ENCODE data around the gene VPS41.

VPS41 gene

DNA sequence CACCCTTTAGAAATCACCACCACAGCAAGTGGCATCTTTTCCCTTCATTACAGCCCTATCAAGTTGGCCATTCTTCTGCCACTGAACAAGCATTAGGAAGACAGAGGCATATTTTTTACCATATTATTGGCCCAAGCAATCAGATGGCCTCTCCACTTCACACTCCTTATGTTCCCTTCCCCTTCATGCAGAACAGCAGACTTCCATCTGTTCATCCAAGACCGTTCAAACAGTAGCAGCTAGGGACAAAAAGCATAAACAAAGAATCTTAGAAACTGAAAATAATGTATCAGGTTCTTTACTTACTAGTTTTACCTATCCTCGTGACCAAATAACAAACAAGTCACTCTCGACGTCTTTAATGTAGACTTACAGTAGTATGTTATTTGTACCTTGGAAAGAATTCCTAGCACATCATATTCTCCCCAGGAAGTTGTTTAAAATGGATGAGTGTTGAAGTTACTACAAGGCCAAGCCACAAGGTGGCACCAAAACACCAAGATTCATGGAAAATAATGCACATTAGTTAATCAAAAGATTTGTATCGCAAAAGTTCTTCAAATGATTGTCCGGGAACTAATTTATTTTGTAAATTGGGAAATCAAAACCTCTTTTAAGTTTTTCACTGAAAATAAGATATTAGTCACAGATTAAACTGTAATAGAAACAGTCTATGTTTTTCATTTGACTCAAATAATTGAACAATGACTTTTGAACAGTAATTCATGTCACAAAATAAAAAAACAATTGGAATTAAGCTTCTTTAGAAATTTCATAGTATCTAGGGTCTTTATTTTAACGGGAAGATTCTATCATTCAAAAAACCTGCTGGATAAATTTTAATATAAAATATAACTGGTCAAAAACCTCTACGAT is 112.1 kb downstream of the VPS41 start:
- no peaks in the 10 kb centered on the region for H3K4me1 Mint-ChIP-seq (ENCODE audit: low read depth)
- no peak for DNase-seq (ENCODE audit: low spot score)
- no peaks in the 10 kb centered on the region for H3K9me3 Mint-ChIP-seq
- H3K4me3 Mint-ChIP-seq, result no peak overlapping the region
- no peaks in the 10 kb centered on the region for H3K36me3 Mint-ChIP-seq (ENCODE audit: low read depth)
- H3K27ac Mint-ChIP-seq, result no peak overlapping the region
- no peaks in the 10 kb centered on the region for H3K27me3 Mint-ChIP-seq (ENCODE audit: low read depth)

GRCh38 chr7:38795593-38795992 is 113.4 kb downstream of the VPS41 start:
- Mint-ChIP-seq H3K4me3 (no peak overlapping the region), H3K4me1 (ENCODE audit: low read depth) (no peaks in the 10 kb centered on the region), H3K27me3 (ENCODE audit: low read depth) (no peaks in the 10 kb centered on the region), H3K27ac (no peak overlapping the region), H3K36me3 (ENCODE audit: low read depth) (no peaks in the 10 kb centered on the region), H3K9me3 (no peaks in the 10 kb centered on the region)
- no peak for DNase-seq (ENCODE audit: low spot score)

GRCh38 chr7:38781991-38782390 is 127.0 kb downstream of the VPS41 start:
- H3K4me3 Mint-ChIP-seq, result no peak overlapping the region
- no peak for DNase-seq (ENCODE audit: low spot score)
- no peaks in the 10 kb centered on the region for H3K9me3 Mint-ChIP-seq
- H3K27me3 Mint-ChIP-seq (ENCODE audit: low read depth), result no peaks in the 10 kb centered on the region
- H3K4me1 Mint-ChIP-seq (ENCODE audit: low read depth), result no peaks in the 10 kb centered on the region
- peaks cover 4% of the 10 kb centered on the region for H3K36me3 Mint-ChIP-seq (ENCODE audit: low read depth)
- H3K27ac Mint-ChIP-seq, result no peak overlapping the region

- H3K4me1 Mint-ChIP-seq (ENCODE audit: low read depth), result no peaks in the 10 kb centered on the region
- H3K27ac Mint-ChIP-seq, result no peak overlapping the region
- no peak for DNase-seq (ENCODE audit: low spot score)
- no peaks in the 10 kb centered on the region for H3K9me3 Mint-ChIP-seq
- H3K4me3 Mint-ChIP-seq, result no peak overlapping the region
- H3K27me3 Mint-ChIP-seq (ENCODE audit: low read depth), result no peaks in the 10 kb centered on the region
- H3K36me3 Mint-ChIP-seq (ENCODE audit: low read depth), result peaks cover under 1% of the 10 kb centered on the region
Measured at GRCh38 chr7:38777609-38778008, 131.4 kb downstream of the VPS41 start.

GRCh38 chr7:38775506-38776175 is 133.3 kb downstream of the VPS41 start:
- Mint-ChIP-seq H3K27ac (no peak overlapping the region), H3K9me3 (no peaks in the 10 kb centered on the region), H3K36me3 (ENCODE audit: low read depth) (peaks cover 8% of the 10 kb centered on the region), H3K27me3 (ENCODE audit: low read depth) (no peaks in the 10 kb centered on the region), H3K4me3 (no peak overlapping the region), H3K4me1 (ENCODE audit: low read depth) (no peaks in the 10 kb centered on the region)
- DNase-seq (ENCODE audit: low spot score), result no peak

DNA sequence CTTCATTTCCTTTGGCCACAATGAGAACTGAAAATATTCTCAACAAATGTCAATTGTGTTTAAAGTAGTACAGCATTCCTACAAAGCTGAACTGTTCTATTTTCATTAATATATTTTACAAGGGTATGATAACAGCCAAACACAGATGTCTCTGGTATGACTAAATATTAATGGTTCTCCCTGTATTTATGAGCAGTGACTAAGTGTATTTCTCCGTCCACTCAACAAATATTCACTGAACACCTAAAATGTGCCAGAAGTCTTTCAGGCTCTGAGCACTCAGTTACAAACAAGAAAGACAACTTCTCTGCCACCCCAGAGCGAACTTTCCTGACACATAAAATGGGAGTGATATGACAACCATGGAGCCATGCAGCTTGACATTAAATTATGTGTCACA is 135.6 kb downstream of the VPS41 start:
- Mint-ChIP-seq H3K27me3 (ENCODE audit: low read depth) (no peaks in the 10 kb centered on the region), H3K36me3 (ENCODE audit: low read depth) (peaks cover 11% of the 10 kb centered on the region), H3K9me3 (no peaks in the 10 kb centered on the region), H3K27ac (no peak overlapping the region), H3K4me1 (ENCODE audit: low read depth) (no peaks in the 10 kb centered on the region), H3K4me3 (no peak overlapping the region)
- DNase-seq (ENCODE audit: low spot score), result no peak

DNA sequence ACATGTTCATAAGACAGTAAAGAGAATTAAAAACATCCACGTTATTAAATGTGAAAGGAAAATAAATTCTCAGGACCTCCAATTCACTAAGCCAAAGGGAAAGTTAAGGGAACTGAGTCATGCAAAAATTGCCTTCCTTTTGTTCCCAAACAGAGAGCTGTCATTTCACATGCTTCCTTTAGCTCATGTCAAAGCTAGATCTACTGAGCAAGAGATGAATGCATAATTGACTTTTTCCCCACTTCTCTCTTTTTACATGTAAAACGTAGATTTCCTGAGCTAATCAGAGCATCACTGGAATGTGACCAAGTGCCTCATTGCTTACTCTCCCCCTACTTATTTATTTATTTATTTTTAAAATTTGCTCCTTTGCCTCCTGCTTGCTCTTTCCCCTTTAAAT is 148.8 kb downstream of the VPS41 start:
- DNase-seq (ENCODE audit: low spot score), result no peak
- no peaks in the 10 kb centered on the region for H3K27me3 Mint-ChIP-seq (ENCODE audit: low read depth)
- no peaks in the 10 kb centered on the region for H3K9me3 Mint-ChIP-seq
- H3K4me3 Mint-ChIP-seq, result no peak overlapping the region
- no peaks in the 10 kb centered on the region for H3K4me1 Mint-ChIP-seq (ENCODE audit: low read depth)
- H3K27ac Mint-ChIP-seq, result no peak overlapping the region
- peaks cover 15% of the 10 kb centered on the region for H3K36me3 Mint-ChIP-seq (ENCODE audit: low read depth)

- H3K27me3 Mint-ChIP-seq (ENCODE audit: low read depth), result no peaks in the 10 kb centered on the region
- peaks cover 11% of the 10 kb centered on the region for H3K36me3 Mint-ChIP-seq (ENCODE audit: low read depth)
- no peak overlapping the region for H3K4me3 Mint-ChIP-seq
- no peaks in the 10 kb centered on the region for H3K9me3 Mint-ChIP-seq
- DNase-seq (ENCODE audit: low spot score), result no peak
- H3K4me1 Mint-ChIP-seq (ENCODE audit: low read depth), result no peaks in the 10 kb centered on the region
- no peak overlapping the region for H3K27ac Mint-ChIP-seq
Measured at GRCh38 chr7:38759028-38759427, 150.0 kb downstream of the VPS41 start.

DNA sequence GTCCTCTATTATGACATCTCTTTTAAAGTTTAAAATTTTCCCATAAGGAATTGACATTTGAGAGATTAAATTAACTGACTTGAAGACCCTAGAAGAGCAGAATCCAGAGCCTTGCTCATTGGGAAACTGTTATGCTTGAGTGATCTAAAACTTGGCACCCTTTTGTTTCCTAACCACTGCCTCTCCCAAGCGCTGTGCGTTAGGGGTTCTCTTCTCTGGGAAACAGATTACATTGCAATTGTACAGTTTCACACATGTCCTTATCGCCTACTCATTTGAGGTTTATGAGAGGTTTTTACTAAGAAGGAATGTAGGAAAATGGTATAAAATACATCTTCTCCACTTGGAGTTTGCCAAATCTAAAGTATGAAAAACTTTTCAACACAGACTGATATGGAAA is 151.1 kb downstream of the VPS41 start:
- Mint-ChIP-seq H3K27ac (no peak overlapping the region), H3K27me3 (ENCODE audit: low read depth) (no peaks in the 10 kb centered on the region), H3K4me1 (ENCODE audit: low read depth) (no peaks in the 10 kb centered on the region), H3K9me3 (no peaks in the 10 kb centered on the region), H3K36me3 (ENCODE audit: low read depth) (peaks cover 11% of the 10 kb centered on the region), H3K4me3 (no peak overlapping the region)
- DNase-seq (ENCODE audit: low spot score), result no peak

- Mint-ChIP-seq H3K9me3 (no peaks in the 10 kb centered on the region), H3K36me3 (ENCODE audit: low read depth) (peaks cover 19% of the 10 kb centered on the region), H3K27ac (no peak overlapping the region), H3K27me3 (ENCODE audit: low read depth) (no peaks in the 10 kb centered on the region), H3K4me1 (ENCODE audit: low read depth) (no peaks in the 10 kb centered on the region), H3K4me3 (no peak overlapping the region)
- no peak for DNase-seq (ENCODE audit: low spot score)
Measured at GRCh38 chr7:38756521-38756920, 152.5 kb downstream of the VPS41 start.

- H3K27me3 Mint-ChIP-seq (ENCODE audit: low read depth), result no peaks in the 10 kb centered on the region
- no peaks in the 10 kb centered on the region for H3K4me1 Mint-ChIP-seq (ENCODE audit: low read depth)
- no peaks in the 10 kb centered on the region for H3K9me3 Mint-ChIP-seq
- no peak for DNase-seq (ENCODE audit: low spot score)
- H3K27ac Mint-ChIP-seq, result no peak overlapping the region
- H3K36me3 Mint-ChIP-seq (ENCODE audit: low read depth), result peaks cover 19% of the 10 kb centered on the region
- H3K4me3 Mint-ChIP-seq, result no peak overlapping the region
Measured at GRCh38 chr7:38753347-38753746, 155.6 kb downstream of the VPS41 start.

DNA sequence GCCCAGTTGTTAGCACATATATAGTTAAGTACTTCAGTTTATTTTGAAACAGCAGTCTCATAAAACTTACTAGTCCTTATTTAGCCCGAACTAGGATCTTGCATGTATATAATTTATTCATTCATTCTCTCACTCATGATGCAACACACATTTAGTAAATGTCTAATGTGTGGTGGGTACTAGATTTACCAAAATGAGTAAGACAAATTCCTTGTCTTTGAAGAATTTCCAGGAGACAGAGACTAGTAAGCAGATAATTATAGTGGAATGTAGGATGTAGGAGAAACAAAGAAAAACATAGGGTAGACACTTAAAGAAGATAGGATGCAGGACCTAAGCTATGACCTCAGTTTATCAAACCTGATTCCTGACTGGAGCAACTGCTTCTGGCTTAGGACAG is 157.6 kb downstream of the VPS41 start:
- H3K27me3 Mint-ChIP-seq (ENCODE audit: low read depth), result no peaks in the 10 kb centered on the region
- H3K4me3 Mint-ChIP-seq, result no peak overlapping the region
- no peaks in the 10 kb centered on the region for H3K9me3 Mint-ChIP-seq
- H3K4me1 Mint-ChIP-seq (ENCODE audit: low read depth), result no peaks in the 10 kb centered on the region
- no peak overlapping the region for H3K27ac Mint-ChIP-seq
- peaks cover 19% of the 10 kb centered on the region for H3K36me3 Mint-ChIP-seq (ENCODE audit: low read depth)
- DNase-seq (ENCODE audit: low spot score), result no peak

DNA sequence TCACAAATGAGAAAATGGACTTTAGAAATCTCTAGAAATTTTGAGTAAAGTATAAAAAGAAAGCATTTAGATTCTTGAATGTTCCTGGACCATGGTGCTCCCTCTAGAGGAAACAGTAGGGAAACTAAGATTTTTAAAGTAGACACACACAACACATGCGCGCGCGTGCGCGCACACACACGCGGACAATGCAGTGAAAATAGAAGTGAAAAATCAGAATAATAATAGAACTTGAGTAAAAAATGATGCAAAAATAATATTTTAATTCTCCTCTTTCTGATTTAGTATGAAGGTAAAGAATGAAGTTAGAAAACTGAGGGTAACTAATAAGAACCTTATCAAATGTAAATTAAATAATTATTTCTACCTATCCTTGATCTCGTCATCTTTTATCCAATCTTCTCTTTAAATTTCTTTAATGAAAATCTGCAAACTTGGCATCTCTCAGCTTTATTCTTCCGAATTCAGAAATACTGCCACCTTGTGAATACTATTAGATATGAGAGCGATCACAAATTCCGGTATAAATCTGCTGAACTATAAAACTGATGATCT is 160.9 kb downstream of the VPS41 start:
- H3K27ac Mint-ChIP-seq, result no peak overlapping the region
- no peaks in the 10 kb centered on the region for H3K4me1 Mint-ChIP-seq (ENCODE audit: low read depth)
- no peak overlapping the region for H3K4me3 Mint-ChIP-seq
- DNase-seq (ENCODE audit: low spot score), result no peak
- H3K9me3 Mint-ChIP-seq, result no peaks in the 10 kb centered on the region
- H3K36me3 Mint-ChIP-seq (ENCODE audit: low read depth), result peaks cover 20% of the 10 kb centered on the region
- H3K27me3 Mint-ChIP-seq (ENCODE audit: low read depth), result no peaks in the 10 kb centered on the region

GRCh38 chr7:38746438-38746837 is 162.6 kb downstream of the VPS41 start:
- H3K9me3 Mint-ChIP-seq, result no peaks in the 10 kb centered on the region
- no peaks in the 10 kb centered on the region for H3K27me3 Mint-ChIP-seq (ENCODE audit: low read depth)
- H3K27ac Mint-ChIP-seq, result no peak overlapping the region
- H3K4me3 Mint-ChIP-seq, result no peak overlapping the region
- H3K4me1 Mint-ChIP-seq (ENCODE audit: low read depth), result no peaks in the 10 kb centered on the region
- DNase-seq (ENCODE audit: low spot score), result no peak
- peaks cover 20% of the 10 kb centered on the region for H3K36me3 Mint-ChIP-seq (ENCODE audit: low read depth)

All from T-helper 2 cell treated with Interferon-gamma antibody and Interleukin-4, amounts not matched to agents 5 μg/mL and 100 μg/mL, for 36 hours (primary cell).